SU-DHL-6 (cell line): ENCODE measurements around the gene PTRH1.

Experiments
- EZH2phosphoT487 ChIP-seq: fragments of 200-600 bp; sonication (generic), shearing (Covaris generic); conservative IDR thresholded peaks from 2 replicates; pipeline ENCODE4 v1.6.1; 2018; ENCODE audit warnings: mild to moderate bottlenecking, antibody characterized with exemption, low read length, moderate library complexity, mixed read lengths
- TF ChIP-seq, protein P1 (sequence below): fragments of 200-600 bp; sonication (generic); IDR thresholded peaks from one replicate; pipeline ENCODE4 v1.5.1; 2017; ENCODE audit warnings: antibody characterized with exemption, mild to moderate bottlenecking, low read length, moderate library complexity; ENCODE audit not compliant: insufficient read depth, poor library complexity, severe bottlenecking

DNA sequence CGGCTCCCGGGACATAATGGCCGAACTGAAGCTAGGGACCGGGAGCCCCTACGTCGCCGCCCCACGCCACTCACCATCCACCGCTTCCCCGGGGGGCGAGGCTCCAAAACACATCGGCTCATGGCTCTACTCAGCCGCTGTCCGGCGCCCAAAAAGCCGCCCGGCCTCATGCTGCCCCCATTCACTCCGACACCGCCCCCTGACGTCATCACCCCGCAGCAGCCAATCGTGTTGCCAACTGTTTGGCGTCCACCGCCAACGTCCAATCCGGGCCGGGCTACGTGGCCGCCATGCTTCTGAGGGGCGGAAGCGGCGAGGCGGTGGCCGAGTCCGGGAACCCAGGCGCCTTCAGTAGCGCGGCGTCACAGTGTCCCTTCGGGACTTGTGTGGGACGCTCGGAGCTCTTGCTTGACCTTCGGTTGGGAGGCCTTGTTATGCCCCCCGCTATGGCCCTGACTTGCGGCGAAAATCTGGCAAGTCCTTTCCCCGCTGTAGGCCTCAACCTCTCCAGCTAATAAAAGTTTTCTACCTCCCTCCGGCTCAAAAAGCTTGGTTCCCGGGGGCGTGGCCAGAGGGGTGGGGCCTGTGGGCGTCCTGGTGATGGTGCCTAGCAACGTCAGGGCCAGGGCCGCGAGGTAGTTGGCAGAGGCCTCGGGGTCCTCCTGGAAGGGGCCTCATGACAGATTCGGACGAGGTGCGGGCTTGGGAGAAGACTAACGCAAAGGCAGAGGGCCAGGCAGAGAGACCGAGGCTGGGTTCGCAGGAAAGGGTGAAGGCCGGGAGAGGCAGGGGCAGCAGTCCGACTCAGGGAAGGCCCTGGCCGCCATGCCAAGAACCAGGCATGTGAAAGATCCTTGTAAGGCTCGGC lies at the start of gene PTRH1, which contains the start of gene TTC16:
- TF ChIP-seq, protein P1, sequence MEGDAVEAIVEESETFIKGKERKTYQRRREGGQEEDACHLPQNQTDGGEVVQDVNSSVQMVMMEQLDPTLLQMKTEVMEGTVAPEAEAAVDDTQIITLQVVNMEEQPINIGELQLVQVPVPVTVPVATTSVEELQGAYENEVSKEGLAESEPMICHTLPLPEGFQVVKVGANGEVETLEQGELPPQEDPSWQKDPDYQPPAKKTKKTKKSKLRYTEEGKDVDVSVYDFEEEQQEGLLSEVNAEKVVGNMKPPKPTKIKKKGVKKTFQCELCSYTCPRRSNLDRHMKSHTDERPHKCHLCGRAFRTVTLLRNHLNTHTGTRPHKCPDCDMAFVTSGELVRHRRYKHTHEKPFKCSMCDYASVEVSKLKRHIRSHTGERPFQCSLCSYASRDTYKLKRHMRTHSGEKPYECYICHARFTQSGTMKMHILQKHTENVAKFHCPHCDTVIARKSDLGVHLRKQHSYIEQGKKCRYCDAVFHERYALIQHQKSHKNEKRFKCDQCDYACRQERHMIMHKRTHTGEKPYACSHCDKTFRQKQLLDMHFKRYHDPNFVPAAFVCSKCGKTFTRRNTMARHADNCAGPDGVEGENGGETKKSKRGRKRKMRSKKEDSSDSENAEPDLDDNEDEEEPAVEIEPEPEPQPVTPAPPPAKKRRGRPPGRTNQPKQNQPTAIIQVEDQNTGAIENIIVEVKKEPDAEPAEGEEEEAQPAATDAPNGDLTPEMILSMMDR = no peak
- TF ChIP-seq EZH2phosphoT487 = no peak
